H1 (cell line): ENCODE measurements around the gene GLIPR2. TPM values are rescaled to one million over a fixed set of nuclear protein-coding genes. Genes with fewer than 3 reads are reported as not detected.

Experiments
- CTCF ChIA-PET: fragments of 300-600 bp; sonication (Branson Sonifier 250); formaldehyde crosslinking; loops from one replicate; lab custom pipeline; 2021; ENCODE audit not compliant: partially characterized antibody; lab: Charles Lee
- POLR2A ChIA-PET: fragments of 300-600 bp; sonication (Branson Sonifier 250); formaldehyde crosslinking; loops from one replicate; lab custom pipeline; 2021; ENCODE audit warnings: inconsistent platforms; ENCODE audit not compliant: partially characterized antibody; lab: Charles Lee
- DNase-seq, 2 experiments: peaks; one replicate each; pipeline versions ENCODE4 v3.0.0 to v3.0.0-alpha.2; 2010 to 2022; ENCODE audit warnings: low spot score in 2 of 2, low read depth in 1 of 2, mixed read lengths in 1 of 2
- FAIRE-seq: peaks from 2 replicates; lab custom pipeline; 2011; peaks lifted over from hg19 to GRCh38; lab: Jason Lieb, UNC
- H2AFZ ChIP-seq: 2 replicates; pipeline ENCODE4 v1.8.1; 2012; ENCODE audit warnings: low read length, inconsistent platforms
- H2AK5ac ChIP-seq: 2 replicates; pipeline ENCODE4 v1.6.1; 2013; ENCODE audit warnings: low read depth, low read length
- H2BK120ac ChIP-seq: replicated peaks from 2 replicates; pipeline ENCODE3; 2013; ENCODE audit warnings: low read depth, low read length, inconsistent platforms
- H2BK12ac ChIP-seq: 2 replicates; pipeline ENCODE4 v1.6.1; 2013; ENCODE audit warnings: low read depth, low read length
- H2BK15ac ChIP-seq: 2 replicates; pipeline ENCODE4 v1.6.1; 2013; ENCODE audit warnings: low read length
- H2BK20ac ChIP-seq: 2 replicates; pipeline ENCODE4 v1.6.1; 2013; ENCODE audit warnings: low read length
- H2BK5ac ChIP-seq: 2 replicates; pipeline ENCODE4 v1.6.1; 2013; ENCODE audit warnings: low read depth, low read length
- H3K14ac ChIP-seq: 2 replicates; pipeline ENCODE4 v1.6.1; 2013; ENCODE audit warnings: inconsistent platforms; ENCODE audit not compliant: insufficient read length
- H3K18ac ChIP-seq: 2 replicates; pipeline ENCODE4 v1.6.1; 2013; ENCODE audit warnings: low read length; ENCODE audit errors: extremely low read depth
- H3K23ac ChIP-seq: 2 replicates; pipeline ENCODE4 v1.6.1; 2013; ENCODE audit warnings: inconsistent platforms; ENCODE audit not compliant: insufficient read length
- H3K23me2 ChIP-seq: 2 replicates; pipeline ENCODE4 v1.6.1; 2013; ENCODE audit warnings: low read depth, low read length
- H3K27ac ChIP-seq: 2 replicates; pipeline ENCODE4 v1.6.1; 2011; ENCODE audit warnings: low read depth, low read length, inconsistent platforms
- H3K27me3 ChIP-seq, 4 experiments: replicated peaks in 1 of 4; 1 replicate in 1 of 4; 2 replicates in 3 of 4; pipeline versions ENCODE4 v1.6.1 to v1.8.1; 2011 to 2013; ENCODE audit warnings: low read length in 3 of 4, mild to moderate bottlenecking in 3 of 4, inconsistent platforms in 2 of 4, mixed read lengths in 2 of 4, moderate library complexity in 1 of 4; ENCODE audit not compliant: control insufficient read depth in 3 of 4, insufficient read depth in 3 of 4; ENCODE audit errors: extremely low read depth in 1 of 4
- H3K36me3 ChIP-seq, 4 experiments: 2 replicates each; pipeline versions ENCODE4 v1.6.1 to v1.8.1; 2011 to 2013; ENCODE audit warnings: mild to moderate bottlenecking in 4 of 4, low read length in 3 of 4, moderate library complexity in 2 of 4, control low read depth in 1 of 4, inconsistent platforms in 1 of 4; ENCODE audit not compliant: insufficient read depth in 4 of 4, control insufficient read depth in 2 of 4
- H3K4ac ChIP-seq: replicated peaks from 2 replicates; pipeline ENCODE3; 2013; ENCODE audit warnings: low read length, low read depth, mixed read lengths, inconsistent platforms; ENCODE audit not compliant: insufficient read length
- H3K4me1 ChIP-seq, 4 experiments: replicated peaks in 1 of 4; 1 replicate in 1 of 4; 2 replicates in 3 of 4; pipeline versions ENCODE4 v1.6.1 to v1.8.1; 2011 to 2013; ENCODE audit warnings: low read length in 3 of 4, inconsistent platforms in 2 of 4, mixed read lengths in 1 of 4; ENCODE audit not compliant: insufficient read depth in 4 of 4, control insufficient read depth in 3 of 4
- H3K4me2 ChIP-seq, 2 experiments: 2 replicates each; pipeline versions ENCODE4 v1.6.1 to v1.8.1; 2011 to 2013; ENCODE audit warnings: low read depth in 2 of 2, low read length in 2 of 2, control low read depth in 1 of 2, inconsistent platforms in 1 of 2, mild to moderate bottlenecking in 1 of 2; ENCODE audit not compliant: insufficient read depth in 1 of 2
- H3K4me3 ChIP-seq, 4 experiments: fragments of 200-600, 300-600 bp in 1 of 4; sonication (generic), shearing (Covaris generic), sonication (Bioruptor Twin) in 1 of 4; 2 replicates each; pipeline versions ENCODE4 v1.5.1 to v1.8.1; 2011 to 2016; ENCODE audit warnings: low read length in 4 of 4, low read depth in 3 of 4, control low read depth in 2 of 4, inconsistent platforms in 2 of 4, mild to moderate bottlenecking in 2 of 4, mixed read lengths in 1 of 4, moderate library complexity in 1 of 4; ENCODE audit not compliant: insufficient read depth in 2 of 4; ENCODE audit errors: extremely low read depth in 1 of 4
- H3K56ac ChIP-seq: replicated peaks from 2 replicates; pipeline ENCODE3; 2013; ENCODE audit warnings: low read depth, mild to moderate bottlenecking, mixed read lengths, low read length, inconsistent platforms; ENCODE audit not compliant: insufficient read length
- H3K79me1 ChIP-seq: 2 replicates; pipeline ENCODE4 v1.6.1; 2013; ENCODE audit warnings: low read depth, low read length, control low read depth
- H3K79me2 ChIP-seq, 2 experiments: 2 replicates each; pipeline versions ENCODE4 v1.6.1 to v1.8.1; 2012 to 2013; ENCODE audit warnings: low read length in 2 of 2, mild to moderate bottlenecking in 2 of 2, inconsistent platforms in 1 of 2; ENCODE audit not compliant: insufficient read depth in 2 of 2, control insufficient read depth in 1 of 2
- H3K9ac ChIP-seq, 4 experiments: replicated peaks in 1 of 4; 1 replicate in 1 of 4; 2 replicates in 3 of 4; pipeline versions ENCODE4 v1.6.1 to v1.8.1; 2011 to 2013; ENCODE audit warnings: low read depth in 3 of 4, low read length in 3 of 4, control low read depth in 2 of 4, mild to moderate bottlenecking in 2 of 4, moderate library complexity in 2 of 4, inconsistent platforms in 1 of 4; ENCODE audit errors: extremely low read depth in 1 of 4
- H3K9me3 ChIP-seq, 2 experiments: 2 replicates each; pipeline versions ENCODE4 v1.6.1 to v1.8.1; 2012 to 2013; ENCODE audit warnings: mild to moderate bottlenecking in 2 of 2, moderate library complexity in 2 of 2, control low read depth in 1 of 2, inconsistent platforms in 1 of 2, low read depth in 1 of 2, low read length in 1 of 2, mixed read lengths in 1 of 2; ENCODE audit not compliant: insufficient read depth in 2 of 2
- H4K20me1 ChIP-seq, 2 experiments: replicated peaks in 1 of 2; 2 replicates each; pipeline versions ENCODE3 to v1.8.1; 2011 to 2013; ENCODE audit warnings: inconsistent platforms in 2 of 2, low read length in 2 of 2, mild to moderate bottlenecking in 1 of 2; ENCODE audit not compliant: insufficient read depth in 2 of 2, control insufficient read depth in 1 of 2
- H4K5ac ChIP-seq: 2 replicates; pipeline ENCODE4 v1.6.1; 2013; ENCODE audit warnings: low read length, low read depth, mixed read lengths, inconsistent platforms; ENCODE audit not compliant: insufficient read length
- H4K8ac ChIP-seq: 2 replicates; pipeline ENCODE4 v1.8.0; 2013; ENCODE audit warnings: mild to moderate bottlenecking, moderate library complexity, low read length, inconsistent platforms; ENCODE audit not compliant: insufficient read depth; ENCODE audit errors: extremely low read depth
- H4K91ac ChIP-seq: replicated peaks from 2 replicates; pipeline ENCODE3; 2013; ENCODE audit warnings: low read length, mixed read lengths, inconsistent platforms; ENCODE audit not compliant: insufficient read length
- CEBPB ChIP-seq: IDR thresholded peaks from 2 replicates; pipeline ENCODE4 v1.6.1; 2012; ENCODE audit warnings: low read depth, low read length
- WGBS, 2 experiments: shearing (Covaris generic) in 1 of 2; methylation state at CpG; one replicate each; pipeline versions ENCODE4 v1.1.6 to v1.1.7; 2013 to 2015; ENCODE audit warnings: low lambda C conversion rate in 2 of 2, mixed read lengths in 2 of 2, inconsistent platforms in 1 of 2, low coverage in 1 of 2, missing lambda C conversion rate in 1 of 2; ENCODE audit not compliant: insufficient replicate concordance in 2 of 2, insufficient coverage in 1 of 2, insufficient read length in 1 of 2; ENCODE audit errors: extremely low coverage in 1 of 2, missing lambda C conversion rate in 1 of 2; 5-methylcytosine and 5-hydroxymethylcytosine counted together
- polyA plus RNA-seq, 7 experiments: library from polyadenylated mRNA; depleted of rRNA in 3 of 7; stranded (reverse) in 5 of 7; unstranded in 2 of 7; fragments of >200 nt in 5 of 7; fragments of 200-250 nt in 2 of 7; gene quantifications; 1 replicate in 5 of 7; 2 replicates in 1 of 7; 4 replicates in 1 of 7; pipeline versions ENCODE4 v1.2.1 to v1.2.3, GENCODE V29; 2011 to 2013; ENCODE audit warnings: missing spikeins in 2 of 7, mixed read lengths in 2 of 7
- total RNA-seq: library from RNA; stranded (reverse); fragmentation: NEBNext Ultra II Directional; extraction: Animal tissue kit (Norgen Biotek cat#: 25700); gene quantifications from 2 replicates; pipeline ENCODE4 v1.2.1, GENCODE V29; 2021
- TF ChIP-seq, protein P1 (sequence below): IDR thresholded peaks from 2 replicates; pipeline ENCODE4 v1.6.1; 2011; ENCODE audit warnings: low read length, improper control_type of control experiment

The GLIPR2 gene
- total and polyA plus RNA-seq, 2 of the 8 experiments (the other 6 are each of a cell fraction or from before 2014, with no cell fraction given), result 7.9 to 12.0 TPM

DNA sequence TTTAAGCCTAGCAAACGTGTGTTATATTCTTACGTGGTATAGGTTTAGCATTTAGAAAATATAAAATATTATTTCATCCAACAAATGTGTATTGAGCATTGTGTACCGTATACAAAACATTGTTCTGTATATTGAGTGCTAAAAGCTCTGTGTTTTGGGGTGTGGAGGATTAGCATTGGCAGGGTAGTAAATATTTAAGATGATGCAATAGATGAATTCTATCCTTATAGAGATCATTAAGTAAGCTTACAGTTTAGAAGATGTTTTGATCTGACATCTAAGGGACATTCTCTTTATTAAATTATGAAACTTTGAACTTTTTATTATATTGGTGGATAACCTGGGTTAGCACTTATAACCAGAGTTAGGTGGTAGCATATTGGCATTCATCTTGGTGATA is 48.5 kb upstream of the GLIPR2 start:
- H3K79me1 ChIP-seq, result no peaks in the 10 kb centered on the region
- no peak overlapping the region for H2AFZ ChIP-seq
- no peaks in the 10 kb centered on the region for H4K20me1 ChIP-seq
- POLR2A ChIA-PET, result interaction anchor here (0.8 kb wide), 1 partner anchor 170 kb away, joined by 3 read pairs; the partner anchor contains the start of gene GNE
- CTCF ChIA-PET, result interaction anchor here (0.6 to 3.0 kb wide), 5 partner anchors 13 to 77 kb away, joined by 3 to 9 read pairs (median 4); no protein-coding TSS in a partner anchor
- TF ChIP-seq, protein P1, sequence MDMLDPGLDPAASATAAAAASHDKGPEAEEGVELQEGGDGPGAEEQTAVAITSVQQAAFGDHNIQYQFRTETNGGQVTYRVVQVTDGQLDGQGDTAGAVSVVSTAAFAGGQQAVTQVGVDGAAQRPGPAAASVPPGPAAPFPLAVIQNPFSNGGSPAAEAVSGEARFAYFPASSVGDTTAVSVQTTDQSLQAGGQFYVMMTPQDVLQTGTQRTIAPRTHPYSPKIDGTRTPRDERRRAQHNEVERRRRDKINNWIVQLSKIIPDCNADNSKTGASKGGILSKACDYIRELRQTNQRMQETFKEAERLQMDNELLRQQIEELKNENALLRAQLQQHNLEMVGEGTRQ, result no peak
- peak; percentile 11; the same call in 1 of the 2 replicates for TF ChIP-seq CEBPB
- no peak overlapping the region for H3K4me2 ChIP-seq
- H3K4me3 ChIP-seq, result no peak overlapping the region
- H3K4me1 ChIP-seq, result peaks cover 0 to 5% (median 4%) of the 10 kb centered on the region in 4 experiments; a peak in 4 of 7 replicates
- no peak overlapping the region for H3K9ac ChIP-seq
- no peak overlapping the region for H2BK12ac ChIP-seq
- H3K18ac ChIP-seq, result no peak overlapping the region
- no peak overlapping the region for H4K5ac ChIP-seq
- no peak overlapping the region for H3K23ac ChIP-seq
- H2AK5ac ChIP-seq, result no peak overlapping the region
- no peaks in the 10 kb centered on the region for H3K27me3 ChIP-seq
- H3K9me3 ChIP-seq, result 0 out of 4 replicates have a peak, but pooled peaks cover 0 to 2% of the 10 kb centered on the region in 2 experiments
- peaks cover 0 to 9% (median 2%) of the 10 kb centered on the region in 4 experiments; a peak in 3 of 8 replicates for H3K36me3 ChIP-seq
- no peak overlapping the region for H3K27ac ChIP-seq
- H4K91ac ChIP-seq, result no peak overlapping the region
- no peak overlapping the region for H3K14ac ChIP-seq
- FAIRE-seq (no peak), DNase-seq (no peak)
- H2BK120ac ChIP-seq, result no peak overlapping the region
- no peak overlapping the region for H2BK5ac ChIP-seq
- H2BK20ac ChIP-seq, result no peak overlapping the region
- H2BK15ac ChIP-seq, result no peak overlapping the region
- no peak overlapping the region for H3K4ac ChIP-seq
- H4K8ac ChIP-seq, result no peak overlapping the region
- 82% methylated on average over 3 of the region's 3 CpGs; no CpG with 5 or more reads in 1 of the 2 experiments for WGBS, 2 experiments
- no peak overlapping the region for H3K56ac ChIP-seq
- no peaks in the 10 kb centered on the region for H3K23me2 ChIP-seq
- H3K79me2 ChIP-seq, result no peaks in the 10 kb centered on the region
